HG03457 (cell line): ENCODE results near the gene NEU4.
"Not testable (repeated sequence)": the region's sequence is repeated elsewhere in the genome, so short reads cannot be mapped to it uniquely, and the experiment has no call there.

Source experiments
- ATAC-seq: cut with Tn5 transposase; IDR thresholded peaks from one replicate; pipeline ENCODE4 v1.9.1; 2021; ENCODE audit warnings: moderate number of reproducible peaks; ENCODE audit not compliant: unreplicated experiment

Gene NEU4

DNA sequence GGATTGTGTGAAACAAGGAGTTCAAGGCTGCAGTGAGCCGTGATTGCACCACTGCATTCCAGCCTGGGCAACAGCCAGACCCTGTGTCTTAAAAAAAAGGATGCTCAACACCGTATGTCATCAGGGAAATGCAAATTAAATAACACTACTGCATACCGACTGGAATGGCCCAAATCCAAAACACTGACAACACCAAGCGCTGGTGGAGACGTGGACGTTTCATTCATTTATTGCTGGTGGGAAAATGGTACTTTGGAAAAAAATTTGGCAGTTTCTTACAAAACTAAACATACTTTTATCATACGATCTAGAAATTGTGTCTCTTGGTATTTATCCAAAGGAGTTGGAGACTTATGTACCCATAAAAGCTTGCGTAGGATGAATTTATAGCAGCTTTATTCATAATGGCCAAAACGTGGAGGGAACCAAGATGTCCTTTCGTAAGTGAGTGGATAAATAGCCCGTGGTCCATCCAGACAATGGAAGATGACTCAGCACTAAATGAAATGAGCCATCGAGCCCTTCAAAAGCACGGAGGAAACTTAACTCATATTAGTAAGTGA, 24.2 kb downstream of the NEU4 start:
- ATAC-seq: no peak

DNA sequence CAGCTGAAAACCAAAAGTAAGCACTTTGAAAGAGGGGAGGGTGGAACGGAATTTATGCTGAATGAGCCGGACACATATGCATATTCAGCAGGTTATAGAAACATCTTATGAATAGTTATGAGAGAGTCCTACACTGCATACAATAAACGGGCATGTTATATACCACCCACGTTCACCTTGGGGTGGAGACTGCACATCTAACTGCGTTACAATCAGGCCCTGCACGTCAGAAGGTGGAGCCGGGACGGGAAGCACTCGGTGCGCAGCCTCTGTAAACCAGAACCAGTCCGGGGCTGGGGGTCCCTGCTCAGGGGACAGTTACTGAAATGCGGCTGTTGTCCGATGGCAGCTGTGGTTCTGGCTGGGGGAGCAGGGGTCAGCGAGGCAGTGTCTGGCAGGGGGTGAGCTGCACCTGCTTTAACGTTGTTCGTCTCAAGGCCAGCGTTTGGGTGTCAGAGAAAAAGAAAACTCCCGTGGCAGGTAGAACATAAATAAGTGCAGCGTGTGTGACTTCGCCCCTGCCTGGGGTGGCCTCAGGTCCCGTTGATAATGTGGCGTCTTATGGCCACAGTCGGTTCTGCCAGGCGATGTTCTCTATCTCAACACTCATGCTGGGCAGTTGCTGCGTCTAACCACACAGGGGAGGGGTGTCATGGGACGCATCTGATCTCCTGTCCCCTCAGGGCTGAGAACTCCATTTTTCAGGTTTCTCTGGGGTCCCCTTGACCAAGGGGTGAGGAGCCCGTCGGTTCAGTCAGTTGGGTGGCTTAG, 24.9 kb downstream of the NEU4 start:
- not testable (repeated sequence) for ATAC-seq

DNA sequence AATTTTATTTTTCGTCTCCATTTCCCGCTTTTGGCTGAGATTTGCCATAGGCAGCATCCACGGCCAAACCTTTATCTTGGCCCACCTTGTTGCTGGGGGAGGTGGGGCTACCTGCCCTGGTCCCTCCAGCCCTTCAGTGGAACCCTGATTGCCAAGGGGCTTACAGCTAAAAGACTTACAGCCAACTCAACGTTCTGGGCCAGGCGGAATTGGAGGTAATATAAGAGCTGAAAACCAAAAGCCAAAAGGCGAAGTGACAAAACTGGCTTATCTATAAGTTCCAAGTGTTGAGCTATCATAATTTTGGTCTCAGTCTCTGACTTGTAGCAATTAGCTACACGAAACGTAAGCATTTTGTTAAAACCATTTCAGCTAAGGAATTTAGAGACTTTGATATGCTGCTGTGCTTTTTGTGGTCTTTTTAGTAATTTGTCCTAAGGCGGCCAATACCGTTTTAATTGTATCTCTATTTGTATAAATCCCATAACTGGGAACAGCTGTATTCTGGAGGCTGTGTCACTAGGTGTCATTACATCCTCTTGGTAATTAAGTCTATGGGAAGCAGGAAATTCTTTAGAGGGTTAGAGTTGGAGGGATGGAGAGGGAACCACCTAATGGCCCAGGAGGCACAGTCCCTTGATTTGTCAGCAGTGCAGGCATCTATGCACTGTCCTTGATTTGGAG, 25.7 kb downstream of the NEU4 start:
- no peak for ATAC-seq

DNA sequence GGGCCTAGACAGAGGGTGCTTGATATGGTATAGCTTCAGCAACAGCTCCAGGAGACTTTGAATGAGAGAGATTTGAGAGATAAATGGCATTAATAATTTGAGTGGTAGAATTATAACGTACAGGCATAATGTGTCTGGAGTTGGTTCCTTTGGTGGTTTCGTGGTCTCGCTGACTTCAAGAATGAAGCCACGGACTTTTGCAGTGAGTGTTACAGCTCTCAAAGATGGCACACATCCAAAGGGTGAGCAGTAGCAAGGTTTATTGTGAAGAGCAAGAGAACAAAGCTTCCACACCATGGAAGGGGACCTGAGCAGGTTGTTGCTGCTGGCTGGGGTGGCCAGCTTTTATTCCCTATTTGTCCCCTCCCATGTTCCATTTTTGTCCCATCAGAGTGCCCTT, 26.6 kb downstream of the NEU4 start:
- no peak for ATAC-seq

DNA sequence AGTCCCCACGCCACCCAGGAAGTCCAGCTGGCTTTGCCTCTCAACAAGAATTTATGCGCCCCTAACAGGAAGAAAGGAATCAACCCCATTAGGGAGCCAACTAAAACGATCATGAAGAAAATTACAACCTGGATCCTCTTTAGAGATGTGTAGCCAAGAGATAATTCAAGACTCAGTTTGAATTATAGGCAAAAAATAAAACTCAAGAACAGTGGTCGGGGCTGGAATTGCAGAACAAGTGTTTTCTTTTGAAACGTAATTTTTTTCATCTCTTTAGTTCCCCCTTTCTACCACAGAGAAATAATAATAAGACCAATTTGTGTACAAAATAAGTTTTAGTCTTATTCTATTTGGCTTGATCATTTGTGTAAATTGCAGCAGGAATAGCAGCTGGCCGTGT, 27.3 kb downstream of the NEU4 start:
- no peak for ATAC-seq

DNA sequence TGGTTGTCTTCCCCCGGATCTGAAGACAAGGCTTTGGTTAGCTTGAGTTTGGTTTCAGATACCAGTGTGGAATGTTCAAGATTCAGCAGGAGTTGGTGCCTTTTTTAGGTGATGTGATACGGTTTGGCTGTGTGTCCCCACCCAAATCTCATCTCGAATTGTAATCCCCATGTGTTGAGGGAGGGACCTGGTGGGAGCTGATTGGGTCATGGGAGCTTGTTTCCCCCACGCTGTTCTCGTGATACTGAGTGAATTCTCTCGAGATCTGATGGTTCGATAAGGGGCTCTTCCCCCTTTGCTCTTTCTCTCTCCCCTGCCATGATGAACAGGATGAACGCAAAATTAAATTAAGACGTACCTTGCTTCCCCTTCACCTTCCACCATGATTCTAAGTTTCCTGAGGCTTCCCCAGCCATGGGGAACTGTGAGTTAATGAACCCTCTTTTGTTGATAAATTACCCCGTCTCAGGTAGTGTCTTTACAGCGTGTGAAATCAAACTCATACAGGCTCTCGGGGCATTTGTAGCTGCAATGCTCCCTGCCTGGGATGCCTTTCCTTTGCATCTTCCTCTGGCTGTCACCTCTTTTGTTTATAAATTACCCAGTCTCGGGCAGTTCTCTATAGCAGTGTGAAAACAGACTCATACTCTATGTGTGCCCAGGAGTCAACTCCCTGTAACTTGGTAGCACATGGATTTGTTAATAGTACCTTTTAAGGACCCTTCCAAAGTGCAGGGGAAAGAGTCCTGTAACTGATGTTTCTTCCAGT, 28.4 kb downstream of the NEU4 start:
- ATAC-seq: no peak

DNA sequence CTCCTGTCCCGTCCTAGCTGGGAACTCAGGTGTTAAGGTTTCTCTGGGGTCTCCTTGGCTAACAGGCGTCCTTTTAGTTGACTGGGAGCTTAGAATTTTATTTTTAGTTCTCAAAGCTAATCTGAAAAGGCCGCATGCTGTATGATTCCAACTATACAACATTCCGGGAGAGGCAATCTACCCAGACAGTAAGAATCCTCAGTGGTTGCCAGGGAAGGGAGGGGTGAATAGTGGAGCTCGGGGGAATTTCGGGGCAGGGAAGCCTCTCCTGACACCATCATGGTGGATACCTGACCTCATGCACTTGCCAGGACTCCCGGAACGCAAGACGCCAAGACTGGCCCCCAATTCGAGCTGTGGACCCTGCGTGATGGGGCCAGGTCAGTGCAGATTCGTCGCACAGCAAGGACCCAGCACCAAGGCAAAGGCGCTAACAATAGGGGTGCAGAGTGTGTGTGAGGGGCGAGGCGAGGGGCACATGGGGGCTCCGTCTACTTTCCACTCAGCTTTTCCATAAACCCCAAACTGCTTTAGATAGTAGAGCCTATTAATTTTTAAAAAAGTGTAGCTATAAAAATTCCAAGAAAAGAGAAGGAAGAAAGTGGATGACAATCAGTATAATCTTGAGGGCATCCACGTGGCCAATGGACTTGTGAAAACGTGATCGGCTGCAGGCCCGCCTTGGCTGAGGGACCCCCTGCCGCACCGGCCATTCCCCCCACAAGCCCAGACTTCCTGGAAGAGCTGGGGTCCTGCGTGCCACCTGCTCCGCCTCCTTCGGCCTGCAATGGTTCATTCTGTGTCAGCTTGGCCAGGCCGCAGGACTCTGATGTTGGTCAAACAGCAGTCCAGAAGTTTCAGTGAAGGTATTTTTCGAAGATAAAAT, 32.4 kb downstream of the NEU4 start:
- no peak for ATAC-seq

DNA sequence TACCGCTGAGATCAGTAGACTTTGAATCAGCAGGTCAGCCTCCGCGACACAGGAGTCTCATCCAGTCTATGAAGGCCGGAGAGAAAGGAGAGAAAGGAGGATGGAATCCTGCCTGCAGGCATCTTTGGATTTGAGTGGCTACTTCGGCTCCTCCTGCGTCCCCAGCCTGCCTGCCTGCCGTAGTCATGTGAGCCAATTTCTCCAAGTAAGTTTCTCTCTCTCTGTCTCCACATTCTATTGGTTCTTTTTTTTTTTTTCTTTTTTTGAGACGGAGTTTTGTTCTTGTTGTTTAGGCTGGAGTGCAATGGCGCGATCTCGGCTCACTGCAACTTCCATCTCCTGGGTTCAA, 33.0 kb downstream of the NEU4 start:
- ATAC-seq: no peak

- no peak for ATAC-seq
These were observed 33.7 kb downstream of the NEU4 start for GRCh38 chr2:241842620-241843211.

DNA sequence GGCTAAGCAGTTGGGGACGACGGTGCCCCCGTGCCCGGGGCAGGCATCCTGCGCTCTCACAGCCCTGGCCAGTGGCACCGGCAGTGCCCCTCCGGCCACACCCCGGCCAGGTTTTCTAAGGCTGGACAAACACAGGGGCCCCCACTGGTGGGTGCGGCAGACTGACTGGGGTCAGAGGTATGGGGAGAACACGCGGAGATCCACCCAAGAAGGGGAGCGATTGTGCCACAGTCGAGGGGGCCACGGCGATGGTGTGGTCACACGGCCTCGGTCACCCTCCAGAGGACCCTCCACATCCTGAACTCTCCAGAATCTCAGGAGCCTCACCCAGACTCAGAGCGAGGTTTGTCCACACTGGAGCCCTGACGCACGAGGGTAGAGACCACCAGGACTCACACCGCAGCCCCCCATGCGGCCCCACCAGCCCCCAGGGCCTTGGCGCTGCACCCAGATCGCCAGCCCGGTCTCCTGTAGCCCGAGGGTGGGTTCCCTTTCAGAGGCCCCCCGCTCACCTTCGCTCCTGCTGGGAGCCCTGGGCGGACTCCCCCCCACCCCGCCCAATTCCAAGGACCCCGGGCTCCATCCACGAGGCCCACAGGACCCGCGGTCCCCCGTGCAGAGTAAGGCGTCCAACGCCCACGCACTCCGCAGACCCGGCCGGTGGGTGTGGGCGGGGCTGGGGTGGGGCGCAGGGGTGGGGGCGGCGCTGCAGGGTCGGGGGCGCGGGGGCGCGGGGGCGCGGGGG, 34.5 kb downstream of the NEU4 start:
- ATAC-seq: no peak

DNA sequence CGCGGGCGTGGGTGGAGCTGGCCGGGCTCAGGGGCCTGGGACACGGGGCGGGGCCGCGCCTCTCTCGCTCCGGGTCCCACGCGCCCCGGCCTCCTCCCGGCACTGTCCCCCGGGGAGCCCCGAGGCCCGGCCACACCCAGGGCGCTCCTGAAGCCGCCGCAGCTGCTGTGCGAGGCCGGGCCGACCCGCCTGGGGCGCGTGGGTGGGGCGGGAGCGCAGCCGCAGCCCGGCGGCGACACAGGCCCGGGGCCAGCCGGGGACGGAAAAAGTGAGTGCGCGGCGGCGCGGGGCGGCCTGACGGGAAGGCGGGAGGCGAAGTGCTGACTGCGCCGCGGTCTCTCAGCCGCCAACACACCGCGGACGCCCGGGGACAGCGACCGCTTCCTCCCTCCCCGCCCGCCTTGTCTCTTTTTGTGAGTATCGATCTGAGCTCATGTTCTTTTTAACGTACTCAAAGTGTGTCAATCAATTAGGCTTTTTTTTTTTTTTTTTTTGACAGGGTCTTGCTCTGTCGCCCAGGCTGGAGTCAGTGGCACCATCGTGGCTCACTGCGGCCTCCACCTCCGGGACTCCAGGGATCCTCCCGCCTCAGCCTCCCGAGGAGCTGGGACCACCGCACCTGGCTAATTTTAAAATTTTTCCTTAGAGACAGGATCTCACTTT, 35.2 kb downstream of the NEU4 start:
- no peak for ATAC-seq

- ATAC-seq: no peak
These were observed 36.0 kb downstream of the NEU4 start for GRCh38 chr2:241844831-241845578.

DNA sequence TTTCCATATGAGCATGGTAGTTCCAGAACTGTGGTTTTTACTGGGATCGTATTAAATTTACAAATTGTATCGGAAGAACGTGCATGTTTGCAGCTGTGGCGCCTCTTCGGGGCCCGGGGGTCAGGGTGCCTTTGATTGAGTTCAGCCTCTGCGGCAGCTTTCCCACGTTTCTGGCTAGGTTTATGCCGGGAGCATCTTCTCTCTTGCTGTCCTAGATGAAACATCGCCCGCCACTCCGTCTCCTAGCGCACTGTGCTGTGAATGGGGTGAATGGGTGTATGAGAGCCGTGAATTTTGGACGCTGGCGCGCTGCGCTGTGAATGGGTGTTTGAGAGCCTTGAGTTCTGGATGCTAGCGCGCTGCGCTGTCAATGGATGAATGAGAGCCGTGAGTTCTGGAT, 37.4 kb downstream of the NEU4 start:
- ATAC-seq: no peak

DNA sequence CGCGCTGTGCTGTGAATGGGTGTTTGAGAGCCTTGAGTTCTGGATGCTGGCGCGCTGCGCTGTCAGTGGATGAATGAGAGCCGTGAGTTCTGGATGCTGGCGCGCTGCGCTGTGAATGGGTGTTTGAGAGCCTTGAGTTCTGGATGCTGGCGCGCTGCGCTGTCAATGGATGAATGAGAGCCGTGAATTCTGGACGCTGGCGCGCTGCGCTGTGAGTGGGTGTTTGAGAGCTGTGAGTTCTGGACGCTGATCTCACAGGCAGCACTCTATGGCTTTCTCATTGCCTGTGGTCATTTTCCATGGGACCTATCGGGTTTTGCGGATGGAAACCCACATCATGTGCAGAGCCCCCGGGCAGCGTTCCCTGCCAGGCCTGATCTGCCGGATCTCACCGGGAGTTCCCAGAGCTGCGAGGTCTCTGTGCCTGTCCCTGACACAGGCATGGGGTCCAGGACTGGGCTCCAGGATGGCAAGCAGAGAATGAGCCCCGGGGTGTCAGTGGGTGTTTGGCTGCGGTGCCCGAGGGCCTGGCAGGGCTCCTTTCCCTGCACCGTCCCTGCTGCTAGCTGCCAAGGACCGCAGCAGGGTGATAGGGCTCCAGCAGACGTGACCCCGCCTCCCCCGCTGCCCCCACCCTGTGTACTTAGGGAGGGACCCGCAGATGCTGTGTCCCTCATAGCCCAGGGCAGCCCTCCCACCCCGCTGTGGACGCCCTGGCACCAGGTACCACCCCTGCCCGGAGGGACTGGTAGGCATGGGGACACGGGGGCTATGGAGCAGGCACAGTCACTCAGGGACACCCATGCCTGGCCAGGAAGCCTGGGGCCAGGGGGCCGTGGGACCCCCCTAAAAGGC, 40.0 kb downstream of the NEU4 start:
- ATAC-seq: no peak

DNA sequence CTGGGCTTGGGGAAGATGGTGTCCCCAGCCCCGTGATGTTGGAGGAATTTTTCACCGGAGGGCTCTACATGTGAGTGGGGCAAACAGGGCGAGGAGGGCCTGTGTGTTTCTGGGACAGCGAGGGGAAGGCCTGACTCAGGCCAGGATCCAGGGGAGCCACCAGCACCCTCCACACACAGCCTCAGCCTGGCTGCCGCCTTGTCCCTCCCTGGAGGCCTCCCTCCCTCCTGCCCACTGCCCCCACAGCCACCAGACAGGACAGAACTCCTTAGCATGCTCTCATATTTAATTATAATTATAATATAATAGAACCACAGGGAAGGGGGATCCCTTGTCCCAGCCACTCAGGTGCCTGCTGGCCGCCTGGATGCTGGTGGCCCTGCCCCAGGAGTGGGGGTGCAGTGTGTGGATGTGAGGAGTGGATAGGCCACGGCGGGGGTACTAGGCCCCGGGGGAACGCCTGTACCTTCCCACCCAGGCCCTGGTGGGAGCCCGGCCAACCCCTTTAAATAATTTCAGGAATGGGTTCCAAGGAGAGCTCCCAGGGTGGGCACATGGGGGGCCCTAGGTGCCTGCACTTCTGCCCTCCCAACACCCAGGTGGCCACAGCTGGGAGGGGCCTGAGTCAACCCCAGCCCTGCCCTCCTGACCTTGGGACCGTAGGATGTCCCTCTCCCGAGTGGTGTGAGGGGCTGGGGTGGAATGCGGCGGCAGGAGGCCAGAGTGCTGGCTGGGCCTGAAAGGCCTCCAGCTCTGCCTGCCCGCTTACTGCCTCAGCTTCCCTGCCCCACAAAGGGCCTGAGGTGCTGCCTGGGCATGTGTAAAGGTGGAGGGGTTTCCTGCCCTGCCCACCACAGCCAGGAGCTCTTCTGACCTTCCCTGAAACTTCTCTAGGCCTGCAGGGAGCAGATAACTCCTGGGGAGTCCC, 40.9 kb downstream of the NEU4 start:
- no peak for ATAC-seq

DNA sequence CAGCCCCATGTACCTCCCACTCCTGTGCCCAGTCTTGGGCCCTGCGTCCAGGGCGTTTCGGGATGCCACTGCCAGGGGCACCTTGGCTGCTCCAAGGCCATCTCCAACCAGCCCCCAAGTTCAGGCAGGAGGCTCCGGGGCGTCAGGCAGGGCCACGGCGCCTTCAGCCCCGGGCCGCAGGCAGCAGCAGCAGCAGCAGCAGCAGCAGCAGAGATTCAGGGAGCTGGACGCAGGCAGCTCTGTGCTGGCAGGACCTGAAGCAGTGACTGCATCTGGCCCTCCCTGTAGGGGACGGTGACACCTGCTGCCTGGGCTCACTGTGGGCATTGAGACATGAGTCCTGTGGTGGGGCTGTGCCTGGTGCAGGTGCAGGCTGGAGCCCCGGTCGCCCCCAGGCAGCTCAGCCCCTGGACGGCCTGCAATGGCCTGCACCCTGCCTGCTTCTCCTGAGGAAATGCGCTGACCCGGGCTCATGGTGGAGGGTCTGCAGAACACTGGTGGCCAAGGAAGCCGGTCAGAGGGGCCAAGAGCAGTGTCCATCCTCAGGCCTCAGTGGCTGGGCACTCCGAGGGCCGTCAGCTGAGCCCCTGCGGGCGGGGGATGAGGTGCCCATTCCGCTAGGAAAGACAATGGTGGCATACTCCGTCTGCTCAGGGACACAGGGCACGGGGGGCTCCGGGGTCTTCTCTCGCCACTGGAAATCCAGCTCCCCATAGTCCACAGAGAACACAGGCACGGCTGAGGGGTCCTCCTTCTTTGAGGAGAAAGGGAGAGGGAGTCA, 41.7 kb downstream of the NEU4 start:
- no peak for ATAC-seq
